LNCAP (cell line): Measurements from ENCODE around the gene CPLANE2.

Source experiments
- CTCF ChIP-seq: fragments of 450-650 bp; IDR thresholded peaks from 2 replicates; pipeline ENCODE4 v1.5.1; 2017; ENCODE audit warnings: mild to moderate bottlenecking

Gene CPLANE2

DNA sequence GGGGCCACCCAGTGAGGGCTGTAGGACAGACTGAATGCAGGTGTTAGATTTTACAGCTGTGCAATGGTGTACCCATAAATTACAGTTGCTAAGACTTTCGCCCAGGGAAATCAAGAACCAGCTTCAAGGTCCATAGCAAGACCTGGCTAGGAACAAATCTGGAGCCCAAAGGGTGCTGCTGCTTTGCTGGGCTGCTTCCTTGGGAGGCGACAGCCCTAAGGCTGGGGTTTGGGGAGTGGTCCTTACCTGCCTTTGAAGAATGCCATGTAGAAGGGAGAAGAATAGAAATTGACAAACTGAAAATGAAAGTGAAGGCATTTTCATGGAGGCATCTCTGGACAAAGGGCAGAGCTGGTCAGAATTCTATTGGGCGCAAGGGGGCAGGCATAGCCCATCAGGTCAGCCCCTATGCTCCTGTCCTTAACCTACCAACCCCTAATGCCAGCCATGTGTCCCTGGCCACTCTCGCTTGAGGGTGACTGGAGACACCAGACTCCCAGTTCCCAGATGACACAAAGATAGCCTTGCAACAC lies 16.9 kb downstream of the CPLANE2 start:
- TF ChIP-seq CTCF = no peak

DNA sequence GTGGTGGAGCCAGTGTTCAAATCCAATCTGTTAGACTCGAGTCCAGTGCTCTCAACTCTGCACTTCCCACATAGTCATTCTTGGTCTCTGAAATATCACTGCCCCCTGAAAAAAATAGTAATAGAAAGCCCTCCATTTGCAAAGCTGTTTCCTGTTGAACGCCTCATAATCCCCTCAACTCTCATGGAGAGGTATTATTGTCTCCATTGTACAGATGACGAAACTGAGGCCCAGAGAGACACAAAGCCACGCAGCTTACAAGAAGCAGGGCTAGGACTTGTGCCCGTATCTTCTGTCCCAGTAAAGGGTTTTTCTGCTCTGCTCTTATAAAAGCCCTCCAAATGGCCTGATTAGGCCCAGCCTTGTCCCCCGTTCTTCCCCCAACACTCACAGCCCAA lies 18.3 kb downstream of the CPLANE2 start:
- no peak for TF ChIP-seq CTCF

DNA sequence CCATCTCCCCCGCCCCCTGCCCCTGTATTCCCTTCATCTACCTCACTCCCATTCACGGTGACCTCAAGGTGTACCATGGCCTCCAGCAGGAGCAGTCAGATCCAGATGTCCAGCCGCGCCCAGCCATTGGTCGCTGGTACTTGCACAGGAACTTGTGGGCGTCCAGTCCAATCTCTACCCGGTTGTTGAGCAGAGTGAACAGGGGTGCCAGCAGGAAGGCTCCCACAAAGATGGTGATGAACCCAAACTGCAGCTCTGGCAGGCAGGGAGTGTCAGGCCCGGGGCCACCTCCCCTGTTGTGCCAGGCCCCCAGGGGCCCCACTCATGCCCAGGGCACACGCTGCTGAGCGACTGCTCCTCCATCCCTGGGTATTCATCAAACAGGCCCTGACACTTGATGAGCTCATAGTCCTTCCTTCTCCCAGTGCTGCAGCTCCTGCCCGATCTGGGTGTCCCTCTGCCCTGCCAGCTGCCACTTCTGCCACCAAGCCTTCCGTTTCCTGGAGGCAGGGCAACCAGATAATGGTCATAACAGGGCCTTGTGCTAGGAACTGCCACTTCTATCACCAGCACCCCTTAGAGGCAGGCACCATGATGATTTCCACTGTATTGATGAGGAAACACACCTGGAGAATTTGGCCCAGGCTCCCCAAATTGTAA lies 18.8 kb downstream of the CPLANE2 start:
- TF ChIP-seq CTCF = no peak

GRCh38 chr1:16217061-16217785 lies 19.8 kb downstream of the CPLANE2 start:
- no peak for TF ChIP-seq CTCF

DNA sequence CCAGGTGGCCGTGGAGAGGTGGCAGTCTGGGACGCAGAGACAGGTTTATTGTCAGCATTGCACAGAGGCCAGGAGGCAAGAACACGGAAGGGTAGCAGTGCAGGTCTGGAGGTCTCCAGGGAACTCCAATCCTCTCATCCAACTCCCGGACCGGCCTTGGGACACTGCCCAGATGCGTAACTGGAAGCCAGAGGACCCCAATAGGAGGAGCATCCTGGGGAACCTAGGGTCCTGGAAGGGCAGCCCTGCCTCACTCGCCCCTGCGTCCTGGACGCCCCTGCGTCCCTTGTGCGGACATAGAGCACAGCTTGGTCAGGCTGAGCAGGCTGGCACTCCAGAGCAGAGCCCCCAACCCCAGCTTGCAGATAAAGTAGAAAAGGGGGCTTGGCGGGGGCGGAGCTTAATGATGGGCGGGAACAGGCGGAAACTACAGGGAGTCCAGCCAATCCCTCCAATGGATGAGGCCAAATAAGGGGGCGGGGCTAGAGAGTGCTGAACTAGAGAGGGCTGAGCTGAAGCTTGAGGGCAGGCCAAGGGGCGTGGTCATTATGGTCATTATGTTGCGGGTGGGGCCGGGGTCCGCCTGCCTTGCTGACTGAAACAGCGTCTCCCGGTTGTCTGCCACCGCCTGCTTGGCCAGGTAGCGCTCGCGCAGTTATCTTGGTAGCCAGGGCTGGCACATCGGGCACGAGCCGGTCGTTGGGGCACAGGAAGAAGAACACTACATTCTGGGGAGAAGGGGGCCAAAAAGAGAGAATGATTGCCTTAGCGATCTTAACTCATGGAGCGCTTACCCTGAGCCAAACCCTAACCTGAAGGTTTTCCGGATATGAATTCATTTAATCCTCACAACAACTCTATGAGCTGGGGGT lies 20.9 kb downstream of the CPLANE2 start:
- no peak for TF ChIP-seq CTCF

DNA sequence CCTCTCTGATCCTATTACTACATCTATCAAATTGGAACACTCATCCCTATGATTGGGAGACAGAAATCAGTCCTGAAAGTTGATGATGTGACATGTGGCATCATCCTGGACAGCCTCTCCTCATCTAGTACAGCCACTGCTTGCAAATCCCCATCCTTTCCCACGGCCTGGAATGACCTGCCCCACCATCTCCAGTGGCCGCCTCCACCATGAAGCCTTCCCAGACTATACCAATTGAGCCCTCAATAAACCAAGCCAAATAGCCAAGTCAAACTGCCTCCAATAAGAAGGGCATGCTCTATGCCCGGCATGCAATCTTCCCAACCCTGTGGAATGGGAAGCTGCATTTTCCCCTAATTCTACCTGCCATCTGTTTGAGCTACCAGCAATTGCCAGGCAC lies 24.0 kb downstream of the CPLANE2 start:
- no peak for TF ChIP-seq CTCF

DNA sequence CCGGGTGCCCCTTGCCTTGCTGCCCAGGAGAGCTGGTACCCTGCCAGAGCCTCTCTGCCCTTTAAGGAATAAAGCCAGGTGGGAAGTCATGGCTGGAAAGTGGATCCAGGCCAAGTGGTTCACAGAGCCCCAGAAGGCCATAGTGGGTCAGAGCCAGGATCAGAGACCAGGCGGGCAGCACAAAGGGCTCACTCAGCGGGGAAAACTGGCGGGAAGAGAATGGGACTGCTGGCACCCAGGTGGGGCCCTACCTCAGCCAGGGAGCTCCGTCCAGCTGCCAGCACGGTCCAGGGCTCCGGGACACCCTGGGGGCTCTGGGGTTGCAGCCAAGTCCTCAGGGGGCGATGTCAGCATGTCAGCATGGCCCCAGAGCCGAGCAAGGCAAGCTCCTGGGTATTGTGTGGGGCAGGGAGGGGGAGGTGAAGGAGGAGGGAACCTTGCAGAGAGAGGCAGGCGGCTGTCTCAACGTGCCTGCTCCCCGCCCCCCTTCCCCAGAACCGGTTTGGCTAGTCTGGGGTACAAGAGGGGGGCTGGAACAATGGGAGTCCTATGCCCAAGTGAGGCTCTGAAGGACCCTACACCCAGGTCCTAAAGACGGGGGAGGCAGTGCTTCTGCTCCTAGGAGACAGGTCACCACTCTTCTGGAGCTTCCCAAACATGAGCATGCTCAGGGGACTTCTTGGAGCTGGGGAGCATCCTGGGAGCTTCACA lies 24.6 kb downstream of the CPLANE2 start, which contains the start of gene ARHGEF19:
TSS of gene ARHGEF19 (minus strand) at position 402 of the 711 bp plus-strand sequence. CDS start 3,598 bp downstream, outside the sequence.
- no peak for TF ChIP-seq CTCF
